K562 (cell line): ENCODE data around the gene TENM4. TPM values are rescaled to one million over a fixed set of nuclear protein-coding genes. Genes with fewer than 3 reads are reported as not detected.

ENCODE experiments used
- ATAC-seq: fragments of 200-7000 bp; cut with Tn5 transposase; 3 replicates; pipeline ENCODE4 v1.9.1; 2020; ENCODE audit warnings: moderate library complexity
- BruUV-seq: library from RNA; stranded (reverse); fragments of 400-500 nt; replicated peaks from 2 replicates; lab custom pipeline; 2021; lab: Mats Ljungman, UMichigan
- CTCF ChIA-PET: fragments of 300-600 bp; formaldehyde crosslinking; extraction: SDS; loops from one replicate; lab custom pipeline; 2021; ENCODE audit warnings: low intra/inter-chr PET ratio; lab: Yijun Ruan, JAX
- POLR2A ChIA-PET: fragments of 300-600, 350-650 bp; sonication (Branson Sonifier 250); formaldehyde crosslinking; extraction: SDS; loops from one replicate; lab custom pipeline; 2021; ENCODE audit warnings: antibody characterized with exemption, inconsistent platforms; lab: Yijun Ruan, JAX
- DNase-seq, 4 experiments: peaks; one replicate each; pipeline versions ENCODE4 v3.0.0 to v3.0.0-alpha.2; 2011 to 2018; ENCODE audit warnings: low spot score in 3 of 4, mixed read lengths in 3 of 4; ENCODE audit errors: extremely low read depth in 1 of 4
- FAIRE-seq: peaks from 2 replicates; lab custom pipeline; 2011; peaks lifted over from hg19 to GRCh38; lab: Jason Lieb, UNC
- H2AFZ ChIP-seq: 2 replicates; pipeline ENCODE4 v1.6.0; 2011; ENCODE audit warnings: low read depth, low read length, control low read depth, inconsistent platforms
- H3K27ac ChIP-seq: fragments of 200-600 bp; 3 replicates; pipeline ENCODE4 v1.8.0; 2011; ENCODE audit warnings: low read depth, mild to moderate bottlenecking, control low read depth, inconsistent platforms, low read length, moderate library complexity, mixed read lengths; ENCODE audit errors: extremely low read depth
- H3K27me3 ChIP-seq, 2 experiments: fragments of 300-600 bp in 1 of 2; 2 replicates in 1 of 2; 3 replicates in 1 of 2; pipeline versions ENCODE4 v1.6.0 to v1.8.0; 2011; ENCODE audit warnings: inconsistent platforms in 2 of 2, low read length in 2 of 2, mild to moderate bottlenecking in 1 of 2, mixed read lengths in 1 of 2, moderate library complexity in 1 of 2; ENCODE audit not compliant: control insufficient read depth in 2 of 2, insufficient read depth in 2 of 2
- H3K36me3 ChIP-seq: fragments of 300-600 bp; 3 replicates; pipeline ENCODE4 v1.8.0; 2011; ENCODE audit warnings: mild to moderate bottlenecking, low read length, inconsistent platforms; ENCODE audit not compliant: control insufficient read depth, insufficient read depth
- H3K4me1 ChIP-seq, 2 experiments: fragments of 200-600 bp in 1 of 2; replicated peaks in 1 of 2; 2 replicates in 1 of 2; 3 replicates in 1 of 2; pipeline versions ENCODE4 v1.5.1 to v1.8.0; 2011; ENCODE audit warnings: inconsistent platforms in 2 of 2, low read length in 2 of 2, mild to moderate bottlenecking in 1 of 2, mixed read lengths in 1 of 2, moderate library complexity in 1 of 2; ENCODE audit not compliant: control insufficient read depth in 2 of 2, insufficient read depth in 2 of 2
- H3K4me2 ChIP-seq: 2 replicates; pipeline ENCODE4 v1.6.1; 2011; ENCODE audit warnings: low read length, control low read depth, inconsistent platforms, mixed read lengths; ENCODE audit not compliant: insufficient read depth
- H3K4me3 ChIP-seq: fragments of 200-600 bp; sonication (generic), shearing (Covaris generic); 2 replicates; pipeline ENCODE4 v1.5.1; 2016; ENCODE audit warnings: control low read depth, inconsistent platforms
- H3K79me2 ChIP-seq: fragments of 200-600 bp; 3 replicates; pipeline ENCODE4 v1.8.0; 2011; ENCODE audit warnings: low read length, inconsistent platforms; ENCODE audit not compliant: control insufficient read depth, insufficient read depth
- H3K9ac ChIP-seq, 2 experiments: 2 replicates each; pipeline versions ENCODE4 v1.6.0 to v1.6.1; 2011; ENCODE audit warnings: low read depth in 2 of 2, low read length in 2 of 2, control low read depth in 1 of 2, inconsistent platforms in 1 of 2, mild to moderate bottlenecking in 1 of 2, mixed read lengths in 1 of 2; ENCODE audit not compliant: insufficient read depth in 1 of 2
- H3K9me1 ChIP-seq: one replicate; pipeline ENCODE4 v1.6.0; 2011; ENCODE audit warnings: inconsistent platforms, mild to moderate bottlenecking, low read length, moderate library complexity; ENCODE audit not compliant: control insufficient read depth, insufficient read depth
- H3K9me3 ChIP-seq: replicated peaks from 2 replicates; pipeline ENCODE4 v1.5.1; 2011; ENCODE audit warnings: low read depth, low read length, inconsistent platforms; ENCODE audit not compliant: control insufficient read depth, insufficient read depth
- H4K20me1 ChIP-seq: replicated peaks from 2 replicates; pipeline ENCODE4 v1.6.1; 2011; ENCODE audit warnings: low read length, inconsistent platforms, mixed read lengths; ENCODE audit not compliant: control insufficient read depth, insufficient read depth
- CHD1 ChIP-seq: fragments of 200-600 bp; sonication (generic); IDR thresholded peaks from one replicate; pipeline ENCODE4 v1.6.1; 2012; ENCODE audit warnings: mild to moderate bottlenecking, moderate library complexity, low read length, inconsistent platforms
- CHD7 ChIP-seq: fragments of 200-600 bp; sonication (generic); IDR thresholded peaks from one replicate; pipeline ENCODE4 v1.6.1; 2012; ENCODE audit warnings: mild to moderate bottlenecking, low read depth, low read length, inconsistent platforms
- FOSL1 ChIP-seq: fragments of 200-800 bp; sonication (Bioruptor generic); conservative IDR thresholded peaks from 2 replicates; pipeline ENCODE4 v1.6.1; 2016; ENCODE audit warnings: missing genetic modification characterization, missing compliant biosample characterization
- FOXK2 ChIP-seq, 2 experiments: fragments of 450-650 bp; IDR thresholded peaks in 1 of 2; conservative IDR thresholded peaks in 1 of 2; 2 replicates each; pipeline ENCODE4 v1.6.1; 2016; ENCODE audit warnings: low read depth in 2 of 2, mild to moderate bottlenecking in 1 of 2
- MAX ChIP-seq: sonication (generic); formaldehyde crosslinking; IDR thresholded peaks from 2 replicates; pipeline ENCODE4 v1.9.0; 2022; ENCODE audit warnings: mild to moderate bottlenecking, missing genetic modification reagents
- STAT5A ChIP-seq: IDR thresholded peaks from 2 replicates; pipeline ENCODE4 v1.6.1; 2012; ENCODE audit warnings: low read length, inconsistent platforms, borderline replicate concordance
- THAP12 ChIP-seq: fragments of 250-450 bp; sonication (Bioruptor Pico); IDR thresholded peaks from 2 replicates; pipeline ENCODE4 v1.9.0; 2021; ENCODE audit warnings: mild to moderate bottlenecking, inconsistent platforms
- ZNF444 ChIP-seq: fragments of 250-450 bp; sonication (Bioruptor Pico); IDR thresholded peaks from 2 replicates; pipeline ENCODE4 v1.4.0; 2020; ENCODE audit warnings: mild to moderate bottlenecking, moderate library complexity
- WGBS: fragments of 100-300 bp; shearing (Covaris generic); methylation state at CpG from one replicate; pipeline ENCODE4 v1.1.6; 2016; ENCODE audit warnings: low coverage, mixed read lengths; ENCODE audit not compliant: insufficient coverage; ENCODE audit errors: missing lambda C conversion rate; 5-methylcytosine and 5-hydroxymethylcytosine counted together
- in situ Hi-C: fragments of 300-500 bp; cut with MboI; formaldehyde crosslinking; loops from 4 replicates; pipeline ENCODE4 v1.15.0; 2018; ENCODE audit warnings: inconsistent platforms, mixed read lengths
- intact Hi-C: fragments of 100-400 bp; cut with micrococcal nuclease; formaldehyde crosslinking; loops from 2 replicates; pipeline ENCODE4 v1.14.2; 2022
- polyA plus RNA-seq, 8 experiments: library from polyadenylated mRNA; depleted of rRNA in 4 of 8; stranded (reverse) in 5 of 8; unstranded in 3 of 8; fragments of >200 nt; fragmentation: Nextera tagmentation in 2 of 8; fragmentation: Illumina TruSeq in 1 of 8; extraction: Ambion mirVana in 2 of 8; extraction: Trizol in 1 of 8; gene quantifications; 2 replicates each; pipeline versions ENCODE4 v1.2.1 to v1.2.3, GENCODE V29; 2011 to 2014; ENCODE audit warnings: inconsistent platforms in 1 of 8, missing spikeins in 1 of 8
- total RNA-seq, 7 experiments: library from RNA; depleted of rRNA in 6 of 7; stranded (reverse); fragments of >200 nt in 6 of 7; fragmentation: Illumina TruSeq in 2 of 7; extraction: Trizol in 2 of 7; gene quantifications; 2 replicates each; pipeline versions ENCODE4 v1.2.1 to v1.2.3, GENCODE V29; 2011 to 2021; ENCODE audit warnings: low replicate concordance in 1 of 7

Gene TENM4
- total and polyA plus RNA-seq, 9 of the 15 experiments (the other 6 are each of a cell fraction or from before 2014, with no cell fraction given): 0.16 TPM; not detected in 8

GRCh38 chr11:78764946-78765345, 675.9 kb downstream of the TENM4 start:
- no peaks in the 10 kb centered on the region for H3K36me3 ChIP-seq
- no peak overlapping the region for H3K9ac ChIP-seq
- TF ChIP-seq FOSL1 (tag) (no peak), CHD1 (no peak), STAT5A (no peak), ZNF444 (CRISPR knock-in tag) (no peak), MAX (no peak), FOXK2 (conservative IDR thresholded peaks at IDR 0.05 in 1 of 2, IDR thresholded peaks at IDR 0.05 in 1 of 2; ENCODE audit: low read depth in 2 of 2) (no peak), THAP12 (no peak), CHD7 (no peak)
- DNase-seq (no peak), ATAC-seq (no peak), FAIRE-seq (no peak)
- BruUV-seq: no TSS peak
- no peaks in the 10 kb centered on the region for H3K79me2 ChIP-seq
- H3K4me1 ChIP-seq: no peaks in the 10 kb centered on the region
- no peaks in the 10 kb centered on the region for H4K20me1 ChIP-seq
- no peak overlapping the region for H3K4me3 ChIP-seq
- no peak overlapping the region for H2AFZ ChIP-seq
- peaks cover 0 to 4% of the 10 kb centered on the region in 2 experiments; a peak in 1 of 5 replicates for H3K27me3 ChIP-seq
- in situ Hi-C loops: no loop called here
- POLR2A ChIA-PET: no interaction called here
- no peak overlapping the region for H3K27ac ChIP-seq
- H3K9me1 ChIP-seq: no peaks in the 10 kb centered on the region
- intact Hi-C loops: no loop called here
- no peak overlapping the region for H3K4me2 ChIP-seq
- CTCF ChIA-PET: no interaction called here
- H3K9me3 ChIP-seq: no peaks in the 10 kb centered on the region
- 0% methylated on average over 4 of the region's 4 CpGs for WGBS
